Ishikawa (cell line): ENCODE results near the gene MOB3A.

Experiments used
- CREB1 ChIP-seq: IDR thresholded peaks from 2 replicates; pipeline ENCODE4 v1.6.1; 2012; ENCODE audit warnings: low read depth
- EP300 ChIP-seq: IDR thresholded peaks from 2 replicates; pipeline ENCODE4 v1.6.1; 2012; ENCODE audit warnings: borderline replicate concordance
- MAX ChIP-seq: IDR thresholded peaks from 2 replicates; pipeline ENCODE4 v1.6.1; 2012
- NFIC ChIP-seq: IDR thresholded peaks from 2 replicates; pipeline ENCODE4 v1.6.1; 2012
- RAD21 ChIP-seq: IDR thresholded peaks from 2 replicates; pipeline ENCODE4 v1.6.1; 2012; ENCODE audit warnings: low read depth
- TAF1 ChIP-seq: IDR thresholded peaks from 2 replicates; pipeline ENCODE4 v1.6.1; 2012; ENCODE audit warnings: low read depth, mild to moderate bottlenecking
- TCF12 ChIP-seq: IDR thresholded peaks from 2 replicates; pipeline ENCODE4 v1.6.1; 2012; ENCODE audit warnings: low read depth
- TEAD4 ChIP-seq: IDR thresholded peaks from 2 replicates; pipeline ENCODE4 v1.6.1; 2012
- YY1 ChIP-seq: IDR thresholded peaks from 2 replicates; pipeline ENCODE4 v1.6.1; 2012; ENCODE audit warnings: low read depth
- ZBTB7A ChIP-seq: IDR thresholded peaks from 2 replicates; pipeline ENCODE4 v1.6.1; 2012; ENCODE audit warnings: low read depth
- TF ChIP-seq, protein P1 (sequence below): IDR thresholded peaks from 2 replicates; pipeline ENCODE4 v1.6.1; 2012; ENCODE audit warnings: low read depth, mild to moderate bottlenecking
- TF ChIP-seq, protein P2 (sequence below): IDR thresholded peaks from 2 replicates; pipeline ENCODE4 v1.6.1; 2012

- TF ChIP-seq, protein P1, sequence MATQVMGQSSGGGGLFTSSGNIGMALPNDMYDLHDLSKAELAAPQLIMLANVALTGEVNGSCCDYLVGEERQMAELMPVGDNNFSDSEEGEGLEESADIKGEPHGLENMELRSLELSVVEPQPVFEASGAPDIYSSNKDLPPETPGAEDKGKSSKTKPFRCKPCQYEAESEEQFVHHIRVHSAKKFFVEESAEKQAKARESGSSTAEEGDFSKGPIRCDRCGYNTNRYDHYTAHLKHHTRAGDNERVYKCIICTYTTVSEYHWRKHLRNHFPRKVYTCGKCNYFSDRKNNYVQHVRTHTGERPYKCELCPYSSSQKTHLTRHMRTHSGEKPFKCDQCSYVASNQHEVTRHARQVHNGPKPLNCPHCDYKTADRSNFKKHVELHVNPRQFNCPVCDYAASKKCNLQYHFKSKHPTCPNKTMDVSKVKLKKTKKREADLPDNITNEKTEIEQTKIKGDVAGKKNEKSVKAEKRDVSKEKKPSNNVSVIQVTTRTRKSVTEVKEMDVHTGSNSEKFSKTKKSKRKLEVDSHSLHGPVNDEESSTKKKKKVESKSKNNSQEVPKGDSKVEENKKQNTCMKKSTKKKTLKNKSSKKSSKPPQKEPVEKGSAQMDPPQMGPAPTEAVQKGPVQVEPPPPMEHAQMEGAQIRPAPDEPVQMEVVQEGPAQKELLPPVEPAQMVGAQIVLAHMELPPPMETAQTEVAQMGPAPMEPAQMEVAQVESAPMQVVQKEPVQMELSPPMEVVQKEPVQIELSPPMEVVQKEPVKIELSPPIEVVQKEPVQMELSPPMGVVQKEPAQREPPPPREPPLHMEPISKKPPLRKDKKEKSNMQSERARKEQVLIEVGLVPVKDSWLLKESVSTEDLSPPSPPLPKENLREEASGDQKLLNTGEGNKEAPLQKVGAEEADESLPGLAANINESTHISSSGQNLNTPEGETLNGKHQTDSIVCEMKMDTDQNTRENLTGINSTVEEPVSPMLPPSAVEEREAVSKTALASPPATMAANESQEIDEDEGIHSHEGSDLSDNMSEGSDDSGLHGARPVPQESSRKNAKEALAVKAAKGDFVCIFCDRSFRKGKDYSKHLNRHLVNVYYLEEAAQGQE = no peak
- no peak for TF ChIP-seq TCF12
- TF ChIP-seq, protein P2, sequence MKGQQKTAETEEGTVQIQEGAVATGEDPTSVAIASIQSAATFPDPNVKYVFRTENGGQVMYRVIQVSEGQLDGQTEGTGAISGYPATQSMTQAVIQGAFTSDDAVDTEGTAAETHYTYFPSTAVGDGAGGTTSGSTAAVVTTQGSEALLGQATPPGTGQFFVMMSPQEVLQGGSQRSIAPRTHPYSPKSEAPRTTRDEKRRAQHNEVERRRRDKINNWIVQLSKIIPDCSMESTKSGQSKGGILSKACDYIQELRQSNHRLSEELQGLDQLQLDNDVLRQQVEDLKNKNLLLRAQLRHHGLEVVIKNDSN = no peak
- no peak for TF ChIP-seq MAX
- no peak for TF ChIP-seq EP300
- TF ChIP-seq RAD21 = no peak
- no peak for TF ChIP-seq ZBTB7A
- no peak for TF ChIP-seq CREB1
- TF ChIP-seq NFIC = no peak
- TF ChIP-seq TAF1 = no peak
- no peak for TF ChIP-seq TEAD4
- no peak for TF ChIP-seq YY1
Measured at GRCh38 chr19:2045501-2046045, 50.6 kb downstream of the MOB3A start.
